HEK293 (cell line): ENCODE results near the gene ZC3H10.
A peak's percentile ranks its signal among the peaks of the same experiment; 100 is the strongest.

ENCODE experiments used
- BCL11A ChIP-seq: fragments of 450-650 bp; formaldehyde crosslinking; IDR thresholded peaks from 2 replicates; pipeline ENCODE4 v1.5.1; 2016; ENCODE audit warnings: low read depth, missing biosample characterization, missing genetic modification characterization
- GLI2 ChIP-seq: fragments of 450-650 bp; formaldehyde crosslinking; IDR thresholded peaks from 2 replicates; pipeline ENCODE4; 2017; ENCODE audit warnings: missing biosample characterization, missing genetic modification characterization, low read depth, borderline replicate concordance
- KLF16 ChIP-seq: fragments of 450-650 bp; formaldehyde crosslinking; IDR thresholded peaks from 2 replicates; pipeline ENCODE4 v1.5.1; 2017; ENCODE audit warnings: missing biosample characterization, missing genetic modification characterization
- TRIM28 ChIP-seq: IDR thresholded peaks from 2 replicates; pipeline ENCODE4 v1.6.1; 2011; ENCODE audit warnings: low read length, control low read depth, borderline replicate concordance
- WT1 ChIP-seq: fragments of 450-650 bp; formaldehyde crosslinking; IDR thresholded peaks from 2 replicates; pipeline ENCODE4 v1.5.1; 2016; ENCODE audit warnings: missing biosample characterization, missing genetic modification characterization
- ZBTB8A ChIP-seq: fragments of 450-650 bp; formaldehyde crosslinking; IDR thresholded peaks from 2 replicates; pipeline ENCODE4 v1.5.1; 2016; ENCODE audit warnings: missing biosample characterization, missing genetic modification characterization
- ZIC2 ChIP-seq: fragments of 450-650 bp; formaldehyde crosslinking; IDR thresholded peaks from 2 replicates; pipeline ENCODE4 v1.5.1; 2016; ENCODE audit warnings: missing biosample characterization, missing genetic modification characterization
- ZNF221 ChIP-seq: fragments of 450-650 bp; formaldehyde crosslinking; IDR thresholded peaks from 2 replicates; pipeline ENCODE4 v1.5.1; 2017; ENCODE audit warnings: missing biosample characterization, missing genetic modification characterization, borderline replicate concordance
- ZNF324 ChIP-seq: fragments of 450-650 bp; formaldehyde crosslinking; IDR thresholded peaks from 2 replicates; pipeline ENCODE4 v1.5.1; 2016; ENCODE audit warnings: missing biosample characterization, missing genetic modification characterization
- ZNF549 ChIP-seq: fragments of 450-650 bp; IDR thresholded peaks from 2 replicates; pipeline ENCODE4 v1.5.1; 2018; ENCODE audit warnings: missing biosample characterization, missing genetic modification characterization, mild to moderate bottlenecking, inconsistent platforms, moderate library complexity
- ZNF629 ChIP-seq: fragments of 450-650 bp; formaldehyde crosslinking; IDR thresholded peaks from 2 replicates; pipeline ENCODE4 v1.5.1; 2017; ENCODE audit warnings: missing biosample characterization, missing genetic modification characterization
- ZNF785 ChIP-seq: fragments of 450-650 bp; formaldehyde crosslinking; IDR thresholded peaks from 2 replicates; pipeline ENCODE4 v1.5.1; 2016; ENCODE audit warnings: missing biosample characterization, missing genetic modification characterization
- ZNF843 ChIP-seq: fragments of 450-650 bp; formaldehyde crosslinking; IDR thresholded peaks from 2 replicates; pipeline ENCODE4 v1.5.1; 2016; ENCODE audit warnings: missing biosample characterization, missing genetic modification characterization
- TF ChIP-seq, protein P1 (sequence below): fragments of 450-650 bp; formaldehyde crosslinking; IDR thresholded peaks from 2 replicates; pipeline ENCODE4 v1.5.1; 2016; ENCODE audit warnings: missing biosample characterization, missing genetic modification characterization
- TF ChIP-seq, protein P2 (sequence below): fragments of 450-650 bp; formaldehyde crosslinking; IDR thresholded peaks from 2 replicates; pipeline ENCODE4 v1.5.1; 2017; ENCODE audit warnings: missing biosample characterization, missing genetic modification characterization
- TF ChIP-seq, protein P3 (sequence below): fragments of 450-650 bp; formaldehyde crosslinking; IDR thresholded peaks from 2 replicates; pipeline ENCODE4 v1.5.1; 2016; ENCODE audit warnings: missing biosample characterization, missing genetic modification characterization
- TF ChIP-seq, protein P4 (sequence below): fragments of 450-650 bp; formaldehyde crosslinking; IDR thresholded peaks from 2 replicates; pipeline ENCODE4 v1.5.1; 2016; ENCODE audit warnings: missing biosample characterization, missing genetic modification characterization, borderline replicate concordance
- TF ChIP-seq, protein P5 (sequence below): fragments of 450-650 bp; formaldehyde crosslinking; IDR thresholded peaks from 2 replicates; pipeline ENCODE4 v1.5.1; 2016; ENCODE audit warnings: missing biosample characterization, missing genetic modification characterization
- TF ChIP-seq, protein P6 (sequence below): fragments of 450-650 bp; formaldehyde crosslinking; conservative IDR thresholded peaks from 2 replicates; pipeline ENCODE4 v1.5.1; 2016; ENCODE audit warnings: low read depth, missing biosample characterization, missing genetic modification characterization
- TF ChIP-seq, protein P7 (sequence below): fragments of 450-650 bp; formaldehyde crosslinking; IDR thresholded peaks from 2 replicates; pipeline ENCODE4 v1.5.1; 2016; ENCODE audit warnings: missing biosample characterization, missing genetic modification characterization
- TF ChIP-seq, protein P8 (sequence below): fragments of 450-650 bp; formaldehyde crosslinking; IDR thresholded peaks from 2 replicates; pipeline ENCODE4 v1.5.1; 2016; ENCODE audit warnings: missing biosample characterization, missing genetic modification characterization

Gene ZC3H10

DNA sequence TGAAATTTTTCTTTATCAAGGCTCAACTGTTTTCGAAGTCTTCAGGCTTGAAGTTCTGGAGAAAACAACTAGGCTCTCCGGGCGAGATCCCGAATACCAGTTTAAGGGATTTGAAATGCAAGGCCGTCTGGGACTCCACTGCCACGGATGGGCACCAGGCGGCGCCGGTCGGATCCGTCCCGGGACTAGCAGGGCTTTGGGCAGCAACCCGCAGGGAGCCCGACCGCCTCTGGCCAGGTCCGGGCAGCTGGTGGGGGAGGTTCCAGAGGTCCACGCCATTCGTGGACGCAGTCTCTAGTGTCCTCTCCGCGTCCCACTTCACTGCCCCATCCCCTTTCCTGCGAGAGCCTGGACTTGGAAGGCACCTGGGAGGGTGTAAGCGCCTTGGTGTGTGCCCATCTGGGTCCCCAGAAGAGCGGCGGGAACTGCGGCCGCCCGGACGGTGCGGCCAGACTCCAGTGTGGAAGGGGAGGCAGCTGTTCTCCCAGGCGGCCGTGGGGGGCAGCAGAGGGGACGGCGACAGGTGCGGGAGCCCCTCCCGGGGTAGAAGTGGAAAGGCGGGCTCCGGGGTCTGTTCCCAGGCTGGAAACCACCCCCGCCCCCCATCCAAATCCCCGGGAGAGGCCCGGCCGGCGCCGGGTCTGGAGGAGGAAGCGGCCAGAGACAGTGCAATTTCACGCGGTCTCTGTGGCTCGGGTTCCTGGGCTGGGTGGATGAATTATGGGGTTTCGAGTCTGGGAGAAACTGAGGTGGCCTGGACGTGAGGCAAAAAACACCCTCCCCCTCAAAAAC, 38.9 kb upstream of the ZC3H10 start (continued):
- TF ChIP-seq, protein P1, sequence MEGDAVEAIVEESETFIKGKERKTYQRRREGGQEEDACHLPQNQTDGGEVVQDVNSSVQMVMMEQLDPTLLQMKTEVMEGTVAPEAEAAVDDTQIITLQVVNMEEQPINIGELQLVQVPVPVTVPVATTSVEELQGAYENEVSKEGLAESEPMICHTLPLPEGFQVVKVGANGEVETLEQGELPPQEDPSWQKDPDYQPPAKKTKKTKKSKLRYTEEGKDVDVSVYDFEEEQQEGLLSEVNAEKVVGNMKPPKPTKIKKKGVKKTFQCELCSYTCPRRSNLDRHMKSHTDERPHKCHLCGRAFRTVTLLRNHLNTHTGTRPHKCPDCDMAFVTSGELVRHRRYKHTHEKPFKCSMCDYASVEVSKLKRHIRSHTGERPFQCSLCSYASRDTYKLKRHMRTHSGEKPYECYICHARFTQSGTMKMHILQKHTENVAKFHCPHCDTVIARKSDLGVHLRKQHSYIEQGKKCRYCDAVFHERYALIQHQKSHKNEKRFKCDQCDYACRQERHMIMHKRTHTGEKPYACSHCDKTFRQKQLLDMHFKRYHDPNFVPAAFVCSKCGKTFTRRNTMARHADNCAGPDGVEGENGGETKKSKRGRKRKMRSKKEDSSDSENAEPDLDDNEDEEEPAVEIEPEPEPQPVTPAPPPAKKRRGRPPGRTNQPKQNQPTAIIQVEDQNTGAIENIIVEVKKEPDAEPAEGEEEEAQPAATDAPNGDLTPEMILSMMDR (tag by site-specific recombination): peak; percentile 92
- TF ChIP-seq, protein P2, sequence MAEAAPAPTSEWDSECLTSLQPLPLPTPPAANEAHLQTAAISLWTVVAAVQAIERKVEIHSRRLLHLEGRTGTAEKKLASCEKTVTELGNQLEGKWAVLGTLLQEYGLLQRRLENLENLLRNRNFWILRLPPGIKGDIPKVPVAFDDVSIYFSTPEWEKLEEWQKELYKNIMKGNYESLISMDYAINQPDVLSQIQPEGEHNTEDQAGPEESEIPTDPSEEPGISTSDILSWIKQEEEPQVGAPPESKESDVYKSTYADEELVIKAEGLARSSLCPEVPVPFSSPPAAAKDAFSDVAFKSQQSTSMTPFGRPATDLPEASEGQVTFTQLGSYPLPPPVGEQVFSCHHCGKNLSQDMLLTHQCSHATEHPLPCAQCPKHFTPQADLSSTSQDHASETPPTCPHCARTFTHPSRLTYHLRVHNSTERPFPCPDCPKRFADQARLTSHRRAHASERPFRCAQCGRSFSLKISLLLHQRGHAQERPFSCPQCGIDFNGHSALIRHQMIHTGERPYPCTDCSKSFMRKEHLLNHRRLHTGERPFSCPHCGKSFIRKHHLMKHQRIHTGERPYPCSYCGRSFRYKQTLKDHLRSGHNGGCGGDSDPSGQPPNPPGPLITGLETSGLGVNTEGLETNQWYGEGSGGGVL (tag by site-specific recombination): peak; percentile 92
- TF ChIP-seq KLF16: peak; percentile 74; the same call in 1 of the 2 replicates
- TF ChIP-seq, protein P3, sequence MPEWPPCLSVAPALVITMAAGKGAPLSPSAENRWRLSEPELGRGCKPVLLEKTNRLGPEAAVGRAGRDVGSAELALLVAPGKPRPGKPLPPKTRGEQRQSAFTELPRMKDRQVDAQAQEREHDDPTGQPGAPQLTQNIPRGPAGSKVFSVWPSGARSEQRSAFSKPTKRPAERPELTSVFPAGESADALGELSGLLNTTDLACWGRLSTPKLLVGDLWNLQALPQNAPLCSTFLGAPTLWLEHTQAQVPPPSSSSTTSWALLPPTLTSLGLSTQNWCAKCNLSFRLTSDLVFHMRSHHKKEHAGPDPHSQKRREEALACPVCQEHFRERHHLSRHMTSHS (tag by site-specific recombination): no peak
- TF ChIP-seq, protein P4, sequence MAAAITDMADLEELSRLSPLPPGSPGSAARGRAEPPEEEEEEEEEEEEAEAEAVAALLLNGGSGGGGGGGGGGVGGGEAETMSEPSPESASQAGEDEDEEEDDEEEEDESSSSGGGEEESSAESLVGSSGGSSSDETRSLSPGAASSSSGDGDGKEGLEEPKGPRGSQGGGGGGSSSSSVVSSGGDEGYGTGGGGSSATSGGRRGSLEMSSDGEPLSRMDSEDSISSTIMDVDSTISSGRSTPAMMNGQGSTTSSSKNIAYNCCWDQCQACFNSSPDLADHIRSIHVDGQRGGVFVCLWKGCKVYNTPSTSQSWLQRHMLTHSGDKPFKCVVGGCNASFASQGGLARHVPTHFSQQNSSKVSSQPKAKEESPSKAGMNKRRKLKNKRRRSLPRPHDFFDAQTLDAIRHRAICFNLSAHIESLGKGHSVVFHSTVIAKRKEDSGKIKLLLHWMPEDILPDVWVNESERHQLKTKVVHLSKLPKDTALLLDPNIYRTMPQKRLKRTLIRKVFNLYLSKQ (tag by site-specific recombination): no peak
- TF ChIP-seq WT1 (tag by site-specific recombination): peak; percentile 47; the same call in 1 of the 2 replicates
- TF ChIP-seq, protein P5, sequence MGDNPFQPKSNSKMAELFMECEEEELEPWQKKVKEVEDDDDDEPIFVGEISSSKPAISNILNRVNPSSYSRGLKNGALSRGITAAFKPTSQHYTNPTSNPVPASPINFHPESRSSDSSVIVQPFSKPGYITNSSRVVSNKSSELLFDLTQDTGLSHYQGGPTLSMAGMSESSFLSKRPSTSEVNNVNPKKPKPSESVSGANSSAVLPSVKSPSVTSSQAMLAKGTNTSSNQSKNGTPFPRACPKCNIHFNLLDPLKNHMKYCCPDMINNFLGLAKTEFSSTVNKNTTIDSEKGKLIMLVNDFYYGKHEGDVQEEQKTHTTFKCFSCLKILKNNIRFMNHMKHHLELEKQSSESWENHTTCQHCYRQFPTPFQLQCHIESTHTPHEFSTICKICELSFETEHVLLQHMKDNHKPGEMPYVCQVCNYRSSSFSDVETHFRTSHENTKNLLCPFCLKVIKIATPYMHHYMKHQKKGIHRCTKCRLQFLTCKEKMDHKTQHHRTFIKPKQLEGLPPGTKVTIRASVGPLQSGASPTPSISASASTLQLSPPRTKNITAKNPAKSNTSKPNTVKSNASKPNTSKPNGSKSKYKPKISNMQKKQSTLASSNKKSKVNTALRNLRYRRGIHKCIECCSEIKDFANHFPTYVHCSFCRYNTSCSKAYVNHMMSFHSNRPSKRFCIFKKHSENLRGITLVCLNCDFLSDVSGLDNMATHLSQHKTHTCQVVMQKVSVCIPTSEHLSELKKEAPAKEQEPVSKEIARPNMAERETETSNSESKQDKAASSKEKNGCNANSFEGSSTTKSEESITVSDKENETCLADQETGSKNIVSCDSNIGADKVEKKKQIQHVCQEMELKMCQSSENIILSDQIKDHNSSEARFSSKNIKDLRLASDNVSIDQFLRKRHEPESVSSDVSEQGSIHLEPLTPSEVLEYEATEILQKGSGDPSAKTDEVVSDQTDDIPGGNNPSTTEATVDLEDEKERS (tag by site-specific recombination): no peak
- TF ChIP-seq, protein P6, sequence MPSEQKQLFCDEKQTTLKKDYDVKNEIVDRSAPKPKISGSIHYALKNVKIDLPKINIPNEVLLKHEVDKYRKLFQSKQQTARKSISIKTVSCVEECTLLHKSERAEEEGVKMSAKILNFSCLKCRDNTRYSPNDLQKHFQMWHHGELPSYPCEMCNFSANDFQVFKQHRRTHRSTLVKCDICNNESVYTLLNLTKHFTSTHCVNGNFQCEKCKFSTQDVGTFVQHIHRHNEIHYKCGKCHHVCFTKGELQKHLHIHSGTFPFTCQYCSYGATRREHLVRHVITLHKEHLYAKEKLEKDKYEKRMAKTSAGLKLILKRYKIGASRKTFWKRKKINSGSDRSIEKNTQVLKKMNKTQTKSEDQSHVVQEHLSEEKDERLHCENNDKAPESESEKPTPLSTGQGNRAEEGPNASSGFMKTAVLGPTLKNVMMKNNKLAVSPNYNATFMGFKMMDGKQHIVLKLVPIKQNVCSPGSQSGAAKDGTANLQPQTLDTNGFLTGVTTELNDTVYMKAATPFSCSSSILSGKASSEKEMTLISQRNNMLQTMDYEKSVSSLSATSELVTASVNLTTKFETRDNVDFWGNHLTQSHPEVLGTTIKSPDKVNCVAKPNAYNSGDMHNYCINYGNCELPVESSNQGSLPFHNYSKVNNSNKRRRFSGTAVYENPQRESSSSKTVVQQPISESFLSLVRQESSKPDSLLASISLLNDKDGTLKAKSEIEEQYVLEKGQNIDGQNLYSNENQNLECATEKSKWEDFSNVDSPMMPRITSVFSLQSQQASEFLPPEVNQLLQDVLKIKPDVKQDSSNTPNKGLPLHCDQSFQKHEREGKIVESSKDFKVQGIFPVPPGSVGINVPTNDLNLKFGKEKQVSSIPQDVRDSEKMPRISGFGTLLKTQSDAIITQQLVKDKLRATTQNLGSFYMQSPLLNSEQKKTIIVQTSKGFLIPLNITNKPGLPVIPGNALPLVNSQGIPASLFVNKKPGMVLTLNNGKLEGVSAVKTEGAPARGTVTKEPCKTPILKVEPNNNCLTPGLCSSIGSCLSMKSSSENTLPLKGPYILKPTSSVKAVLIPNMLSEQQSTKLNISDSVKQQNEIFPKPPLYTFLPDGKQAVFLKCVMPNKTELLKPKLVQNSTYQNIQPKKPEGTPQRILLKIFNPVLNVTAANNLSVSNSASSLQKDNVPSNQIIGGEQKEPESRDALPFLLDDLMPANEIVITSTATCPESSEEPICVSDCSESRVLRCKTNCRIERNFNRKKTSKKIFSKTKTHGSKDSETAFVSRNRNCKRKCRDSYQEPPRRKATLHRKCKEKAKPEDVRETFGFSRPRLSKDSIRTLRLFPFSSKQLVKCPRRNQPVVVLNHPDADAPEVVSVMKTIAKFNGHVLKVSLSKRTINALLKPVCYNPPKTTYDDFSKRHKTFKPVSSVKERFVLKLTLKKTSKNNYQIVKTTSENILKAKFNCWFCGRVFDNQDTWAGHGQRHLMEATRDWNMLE (tag by site-specific recombination): 0 out of 2 replicates have a peak, but pooled peaks have one; percentile 13
- TF ChIP-seq, protein P7, sequence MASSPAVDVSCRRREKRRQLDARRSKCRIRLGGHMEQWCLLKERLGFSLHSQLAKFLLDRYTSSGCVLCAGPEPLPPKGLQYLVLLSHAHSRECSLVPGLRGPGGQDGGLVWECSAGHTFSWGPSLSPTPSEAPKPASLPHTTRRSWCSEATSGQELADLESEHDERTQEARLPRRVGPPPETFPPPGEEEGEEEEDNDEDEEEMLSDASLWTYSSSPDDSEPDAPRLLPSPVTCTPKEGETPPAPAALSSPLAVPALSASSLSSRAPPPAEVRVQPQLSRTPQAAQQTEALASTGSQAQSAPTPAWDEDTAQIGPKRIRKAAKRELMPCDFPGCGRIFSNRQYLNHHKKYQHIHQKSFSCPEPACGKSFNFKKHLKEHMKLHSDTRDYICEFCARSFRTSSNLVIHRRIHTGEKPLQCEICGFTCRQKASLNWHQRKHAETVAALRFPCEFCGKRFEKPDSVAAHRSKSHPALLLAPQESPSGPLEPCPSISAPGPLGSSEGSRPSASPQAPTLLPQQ: peak; percentile 78
- TF ChIP-seq ZIC2 (tag by site-specific recombination): peak; percentile 82
- TF ChIP-seq, protein P8, sequence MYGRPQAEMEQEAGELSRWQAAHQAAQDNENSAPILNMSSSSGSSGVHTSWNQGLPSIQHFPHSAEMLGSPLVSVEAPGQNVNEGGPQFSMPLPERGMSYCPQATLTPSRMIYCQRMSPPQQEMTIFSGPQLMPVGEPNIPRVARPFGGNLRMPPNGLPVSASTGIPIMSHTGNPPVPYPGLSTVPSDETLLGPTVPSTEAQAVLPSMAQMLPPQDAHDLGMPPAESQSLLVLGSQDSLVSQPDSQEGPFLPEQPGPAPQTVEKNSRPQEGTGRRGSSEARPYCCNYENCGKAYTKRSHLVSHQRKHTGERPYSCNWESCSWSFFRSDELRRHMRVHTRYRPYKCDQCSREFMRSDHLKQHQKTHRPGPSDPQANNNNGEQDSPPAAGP: peak; percentile 85
- no peak for TF ChIP-seq ZNF221 (tag by site-specific recombination)
- 0 out of 2 replicates have a peak, but pooled peaks have one; percentile 68 for TF ChIP-seq ZNF629 (tag by site-specific recombination)
- TF ChIP-seq ZNF785 (tag by site-specific recombination): peak; percentile 87; the same call in 1 of the 2 replicates
- TF ChIP-seq ZBTB8A (tag by site-specific recombination): peak; percentile 99
- peak; percentile 94 for TF ChIP-seq ZNF549 (tag by site-specific recombination)
- no peak for TF ChIP-seq TRIM28
- peak; percentile 68; the same call in 1 of the 2 replicates for TF ChIP-seq BCL11A
- TF ChIP-seq GLI2: no peak
- TF ChIP-seq ZNF843: peak; percentile 72; the same call in 1 of the 2 replicates
- peak; percentile 93 for TF ChIP-seq ZNF324
